GM12874 (cell line): ENCODE data around the gene NSD2.

ENCODE experiments used
- CTCF ChIP-seq: IDR thresholded peaks from 2 replicates; pipeline ENCODE4 v1.5.1; 2011; ENCODE audit warnings: low read depth, mild to moderate bottlenecking, control low read depth, low read length, moderate library complexity; ENCODE audit not compliant: insufficient read depth

NSD2 gene

GRCh38 chr4:1958276-1959103 is 87.3 kb downstream of the NSD2 start:
- TF ChIP-seq CTCF, result no peak

DNA sequence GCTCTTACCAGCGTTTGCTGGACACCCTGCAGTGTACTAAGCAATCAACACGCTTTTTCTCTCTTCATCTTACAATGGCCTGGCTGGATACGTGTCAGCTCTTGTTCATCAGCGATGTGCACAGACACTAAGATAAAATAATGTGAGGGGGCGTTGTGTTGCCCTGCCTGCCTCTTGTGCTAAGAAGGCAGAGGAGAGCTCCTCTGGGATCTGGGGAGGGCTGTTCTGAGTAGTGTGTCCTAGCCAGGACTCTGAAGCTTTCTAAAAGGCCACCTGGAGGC is 87.9 kb downstream of the NSD2 start:
- TF ChIP-seq CTCF, result no peak

DNA sequence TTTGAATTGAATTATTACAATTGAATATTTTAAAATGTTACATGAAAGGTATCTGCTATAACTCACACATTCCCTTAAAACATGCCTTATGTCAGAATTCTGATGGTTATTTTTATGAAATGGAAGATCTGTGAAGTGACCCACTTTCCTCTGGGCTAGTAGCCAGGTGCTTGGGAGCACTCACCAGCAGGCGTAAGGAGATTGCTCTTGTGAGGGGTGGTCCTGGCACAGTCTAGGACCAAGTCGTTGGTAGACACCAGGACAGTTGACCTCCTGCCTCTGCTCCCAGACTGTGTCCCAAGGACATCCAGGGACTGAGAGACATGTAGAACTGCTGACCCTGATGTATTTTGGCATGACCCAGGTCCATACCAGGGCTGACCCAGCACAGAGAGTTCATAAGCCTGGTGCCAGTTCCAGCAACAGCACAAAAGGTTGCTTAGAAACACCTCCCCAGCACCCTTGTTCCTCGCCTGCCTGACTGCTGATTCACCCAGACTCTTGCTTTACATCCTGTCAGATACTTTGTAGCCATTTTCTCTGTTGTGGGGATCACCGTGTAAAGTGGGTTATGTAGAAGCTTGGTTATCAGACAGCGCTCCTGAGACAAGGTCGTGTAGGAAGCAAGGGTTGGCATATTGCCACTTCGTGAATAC is 89.1 kb downstream of the NSD2 start:
- TF ChIP-seq CTCF, result no peak

DNA sequence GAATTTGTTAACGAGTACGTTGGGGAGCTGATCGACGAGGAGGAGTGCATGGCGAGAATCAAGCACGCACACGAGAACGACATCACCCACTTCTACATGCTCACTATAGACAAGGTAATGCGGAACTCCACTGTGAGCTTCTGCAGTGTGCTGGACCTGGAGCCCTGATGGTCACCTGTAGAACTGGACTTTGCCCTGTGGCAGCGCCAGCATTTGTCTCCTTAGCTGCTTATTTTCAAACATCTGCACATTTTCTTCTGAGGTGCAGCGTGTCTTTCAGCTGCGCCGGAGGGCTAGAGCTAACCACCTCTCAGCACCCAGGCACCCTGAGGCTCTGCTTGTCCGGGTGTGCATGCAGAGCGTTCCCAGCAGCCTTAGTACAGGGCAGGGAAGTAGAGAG is 89.8 kb downstream of the NSD2 start:
- TF ChIP-seq CTCF, result no peak

DNA sequence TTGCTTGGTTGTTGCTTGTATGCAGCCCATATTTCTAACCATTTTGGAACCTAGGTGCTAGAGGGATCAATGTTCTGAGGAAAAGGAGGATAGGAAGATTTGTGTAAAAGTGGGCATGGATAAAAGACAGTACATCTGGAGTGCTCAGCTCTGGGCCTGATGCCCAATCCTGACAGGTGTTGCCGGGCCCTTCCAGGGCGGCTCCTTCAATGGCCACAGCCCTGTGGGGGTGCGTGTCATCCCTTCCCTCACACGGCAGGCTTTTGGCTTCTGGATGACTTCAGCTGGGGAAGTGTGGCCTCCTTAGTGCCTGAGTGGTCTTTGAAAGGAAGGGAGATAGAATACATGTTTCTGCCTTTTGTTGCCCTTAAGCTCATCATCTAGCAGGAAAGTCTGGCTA is 90.4 kb downstream of the NSD2 start:
- no peak for TF ChIP-seq CTCF

GRCh38 chr4:1962980-1963379 is 91.8 kb downstream of the NSD2 start:
- TF ChIP-seq CTCF, result no peak

DNA sequence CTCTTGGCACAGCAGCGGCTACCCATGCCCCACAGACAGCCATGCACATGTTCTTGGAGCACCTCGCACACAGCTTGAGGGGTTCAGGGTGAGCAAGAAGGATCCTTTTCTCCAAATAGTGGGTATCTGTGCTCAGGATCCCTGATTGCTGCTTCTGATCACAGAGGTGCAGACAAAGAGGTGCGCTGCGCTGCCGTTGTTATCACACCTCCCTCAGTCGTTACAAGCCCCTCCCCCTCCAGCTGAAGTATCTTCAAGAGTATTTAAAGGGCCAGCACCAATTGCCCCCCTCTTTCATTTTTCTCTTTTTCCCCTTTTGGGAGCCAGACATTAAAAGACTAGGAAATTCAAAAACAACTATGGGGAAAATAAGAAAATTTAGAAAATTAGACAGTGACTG is 93.2 kb downstream of the NSD2 start:
- no peak for TF ChIP-seq CTCF
